ENCODE measurements around the gene HOXA7. TPM values are rescaled to one million over a fixed set of nuclear protein-coding genes. Genes with fewer than 3 reads are reported as not detected.

HOXA7 gene
- total RNA-seq, 2 donors from 2014 or later, result not detected

GRCh38 chr7:27188386-27189294 lies 32.2 kb upstream of the HOXA7 start:
- peaks cover 16% of the 10 kb centered on the region for H3K4me1 Mint-ChIP-seq
- no peaks in the 10 kb centered on the region for H3K9me3 Mint-ChIP-seq
- no peak for ATAC-seq (replicated peaks)
- peak overlapping the region; percentile 73 for H3K4me3 Mint-ChIP-seq
- H3K27ac Mint-ChIP-seq, result peak overlapping the region; percentile 48
- peaks cover 24% of the 10 kb centered on the region for H3K36me3 Mint-ChIP-seq (ENCODE audit: low read depth)
- peaks cover 63% of the 10 kb centered on the region for H3K27me3 Mint-ChIP-seq

DNA sequence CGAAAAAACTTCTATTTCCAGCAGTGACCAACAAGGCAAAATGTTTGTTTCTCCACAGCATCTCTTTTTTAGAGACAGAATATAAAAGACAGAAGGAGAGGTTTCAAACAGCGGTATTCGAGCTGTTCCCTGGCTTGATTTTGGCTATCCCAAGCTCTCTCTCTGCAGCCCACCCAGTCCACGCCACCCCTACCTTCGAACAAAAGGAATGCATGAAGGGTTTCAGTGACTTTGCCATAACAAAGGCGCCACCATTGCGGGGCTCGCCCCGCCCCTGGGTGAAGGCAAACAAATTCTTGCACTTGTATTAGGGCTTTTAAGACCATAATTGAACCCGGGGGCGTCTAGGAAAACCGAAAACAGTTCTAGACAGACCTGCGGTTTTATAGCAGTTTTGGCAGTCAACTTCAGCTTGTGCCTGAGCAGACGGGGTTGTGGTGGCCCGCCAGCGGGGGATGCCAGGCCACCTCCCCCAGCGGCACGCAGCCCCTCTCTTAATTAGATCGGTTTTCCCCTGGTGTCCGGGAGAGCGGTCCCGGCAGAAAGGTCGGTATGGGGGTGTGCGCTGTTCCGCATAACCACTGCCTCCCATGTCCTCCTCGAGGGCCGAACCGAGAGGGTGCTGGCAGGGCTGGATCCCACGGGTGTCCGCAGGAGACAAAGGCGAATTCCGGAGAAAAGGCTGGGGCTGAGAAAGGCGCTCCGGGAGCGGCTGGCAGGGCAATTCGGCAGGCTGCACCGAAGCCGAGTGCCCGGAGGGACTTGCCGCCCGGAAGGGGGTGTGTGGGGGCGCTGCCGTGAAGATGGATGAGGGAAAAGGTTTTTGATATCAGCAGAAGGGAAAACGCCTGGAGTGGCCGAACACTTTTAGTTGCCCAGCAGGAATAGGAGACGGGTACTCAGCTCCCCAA lies 31.3 kb upstream of the HOXA7 start:
- Mint-ChIP-seq H3K4me1 (peaks cover 16% of the 10 kb centered on the region), H3K27me3 (peaks cover 64% of the 10 kb centered on the region), H3K36me3 (ENCODE audit: low read depth) (peaks cover 24% of the 10 kb centered on the region), H3K27ac (no peak overlapping the region), H3K4me3 (peak overlapping the region; percentile 73), H3K9me3 (no peaks in the 10 kb centered on the region)
- ATAC-seq (replicated peaks), result no peak

GRCh38 chr7:27186668-27187474 lies 30.4 kb upstream of the HOXA7 start:
- H3K4me3 Mint-ChIP-seq, result no peak overlapping the region
- no peak overlapping the region for H3K27ac Mint-ChIP-seq
- ATAC-seq (replicated peaks), result no peak

DNA sequence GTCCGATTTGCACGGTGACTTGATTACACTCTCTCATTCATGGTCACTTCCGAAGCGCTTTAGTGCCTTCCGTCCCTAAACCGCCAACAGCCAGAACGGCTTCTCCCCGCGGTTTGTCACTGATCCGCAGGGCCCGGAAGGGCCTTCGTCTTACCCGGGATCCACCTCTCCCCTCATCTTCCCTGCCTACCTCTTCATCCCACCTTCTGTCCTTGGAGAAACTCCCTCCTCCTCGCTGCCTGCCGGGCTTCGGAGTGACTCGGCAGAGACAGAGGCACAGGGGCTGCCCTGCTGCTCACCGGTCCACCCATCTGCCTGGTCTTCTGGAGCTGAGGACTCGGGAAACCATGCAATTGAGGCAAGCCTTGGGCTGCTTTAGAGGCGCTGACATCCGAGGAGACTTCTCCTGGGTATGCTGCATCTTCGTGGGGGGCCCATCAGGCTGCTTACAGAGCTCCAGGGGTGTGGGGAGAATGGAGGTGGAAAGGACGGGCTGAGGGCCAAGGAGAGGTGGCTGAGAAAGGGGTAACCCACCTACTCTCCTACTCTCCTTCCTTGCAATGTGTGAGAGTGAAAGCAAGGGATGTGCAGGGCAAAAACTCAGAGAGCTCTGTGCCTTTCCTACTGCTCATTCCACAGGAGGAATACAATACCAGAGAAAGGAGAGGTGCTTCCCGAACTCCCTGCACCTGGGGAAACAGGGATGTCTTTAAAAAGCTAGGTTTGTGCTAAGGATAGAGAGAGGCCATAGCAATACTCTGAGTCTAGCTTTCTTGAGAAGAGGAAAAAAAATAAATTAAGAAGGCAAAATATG lies 29.6 kb upstream of the HOXA7 start:
- Mint-ChIP-seq H3K27ac (no peak overlapping the region), H3K9me3 (no peaks in the 10 kb centered on the region), H3K36me3 (ENCODE audit: low read depth) (peaks cover 24% of the 10 kb centered on the region), H3K4me1 (peaks cover 16% of the 10 kb centered on the region), H3K4me3 (peak overlapping the region; percentile 77), H3K27me3 (peaks cover 63% of the 10 kb centered on the region)
- ATAC-seq (replicated peaks), result no peak

More at GRCh38 chr7:27186668-27187474, 30.4 kb upstream of the HOXA7 start:
- Mint-ChIP-seq H3K4me1 (peaks cover 16% of the 10 kb centered on the region), H3K36me3 (ENCODE audit: low read depth) (peaks cover 24% of the 10 kb centered on the region), H3K27me3 (peaks cover 66% of the 10 kb centered on the region), H3K9me3 (no peaks in the 10 kb centered on the region)

GRCh38 chr7:27185013-27185853 lies 28.8 kb upstream of the HOXA7 start, which contains the start of gene HOXA11:
Gene HOXA11 (minus strand): TSS chr7:27185232. CDS start chr7:27185144, 88 bp downstream.
- peaks cover 16% of the 10 kb centered on the region for H3K4me1 Mint-ChIP-seq
- H3K27me3 Mint-ChIP-seq, result peaks cover 59% of the 10 kb centered on the region
- ATAC-seq (replicated peaks), result peak; percentile 23
- H3K27ac Mint-ChIP-seq, result no peak within 1 kb of the TSS
- no peaks in the 10 kb centered on the region for H3K9me3 Mint-ChIP-seq
- peaks cover 24% of the 10 kb centered on the region for H3K36me3 Mint-ChIP-seq (ENCODE audit: low read depth)
- peak within 1 kb of the TSS; percentile 77 for H3K4me3 Mint-ChIP-seq

DNA sequence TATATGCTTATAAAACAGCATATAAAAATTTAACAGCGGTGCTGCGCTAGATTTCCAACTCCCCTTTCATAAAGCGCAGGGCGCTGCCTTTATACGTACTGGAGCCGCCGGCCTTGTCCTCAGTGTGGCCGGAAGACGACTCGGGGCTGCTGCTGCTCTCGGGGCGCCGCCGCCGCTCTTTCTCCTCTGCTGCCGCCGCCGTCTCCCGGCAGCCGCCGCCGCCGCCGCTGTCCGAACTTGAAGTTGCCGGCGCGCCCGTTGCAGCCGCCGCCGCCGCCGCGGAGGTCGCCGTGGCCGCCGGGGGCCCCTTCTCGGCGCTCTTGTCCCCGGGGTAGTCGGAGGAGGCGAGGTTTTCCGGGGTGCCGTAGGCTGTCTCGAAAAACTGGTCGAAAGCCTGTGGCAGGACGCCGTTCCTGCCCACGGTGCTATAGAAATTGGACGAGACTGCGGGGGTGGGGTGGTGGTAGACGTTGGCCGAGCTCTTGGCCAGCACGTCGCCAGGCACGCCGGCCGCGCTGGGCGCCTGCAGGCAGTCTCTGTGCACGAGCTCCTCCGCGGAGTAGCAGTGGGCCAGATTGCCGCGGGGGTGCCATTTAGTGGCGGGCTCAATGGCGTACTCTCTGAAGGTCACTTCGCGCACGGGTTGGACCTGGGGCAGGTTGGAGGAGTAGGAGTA lies 28.0 kb upstream of the HOXA7 start:
- Mint-ChIP-seq H3K4me3 (peak overlapping the region; percentile 77), H3K36me3 (ENCODE audit: low read depth) (peaks cover 24% of the 10 kb centered on the region), H3K27ac (no peak overlapping the region), H3K4me1 (peaks cover 21% of the 10 kb centered on the region), H3K9me3 (no peaks in the 10 kb centered on the region), H3K27me3 (peaks cover 57% of the 10 kb centered on the region)
- peak; percentile 44 for ATAC-seq (replicated peaks)

GRCh38 chr7:27183682-27184336 lies 27.3 kb upstream of the HOXA7 start:
- H3K27ac Mint-ChIP-seq, result no peak overlapping the region
- no peak for ATAC-seq (replicated peaks)
- H3K4me3 Mint-ChIP-seq, result peak overlapping the region; percentile 77
- no peaks in the 10 kb centered on the region for H3K9me3 Mint-ChIP-seq
- peaks cover 24% of the 10 kb centered on the region for H3K36me3 Mint-ChIP-seq (ENCODE audit: low read depth)
- H3K27me3 Mint-ChIP-seq, result peaks cover 63% of the 10 kb centered on the region
- H3K4me1 Mint-ChIP-seq, result peaks cover 21% of the 10 kb centered on the region

GRCh38 chr7:27182861-27183681 lies 26.6 kb upstream of the HOXA7 start:
- Mint-ChIP-seq H3K4me3 (peak overlapping the region; percentile 77), H3K9me3 (no peaks in the 10 kb centered on the region), H3K36me3 (ENCODE audit: low read depth) (peaks cover 21% of the 10 kb centered on the region), H3K27me3 (peaks cover 57% of the 10 kb centered on the region), H3K27ac (no peak overlapping the region), H3K4me1 (peaks cover 15% of the 10 kb centered on the region)
- ATAC-seq (replicated peaks), result no peak

DNA sequence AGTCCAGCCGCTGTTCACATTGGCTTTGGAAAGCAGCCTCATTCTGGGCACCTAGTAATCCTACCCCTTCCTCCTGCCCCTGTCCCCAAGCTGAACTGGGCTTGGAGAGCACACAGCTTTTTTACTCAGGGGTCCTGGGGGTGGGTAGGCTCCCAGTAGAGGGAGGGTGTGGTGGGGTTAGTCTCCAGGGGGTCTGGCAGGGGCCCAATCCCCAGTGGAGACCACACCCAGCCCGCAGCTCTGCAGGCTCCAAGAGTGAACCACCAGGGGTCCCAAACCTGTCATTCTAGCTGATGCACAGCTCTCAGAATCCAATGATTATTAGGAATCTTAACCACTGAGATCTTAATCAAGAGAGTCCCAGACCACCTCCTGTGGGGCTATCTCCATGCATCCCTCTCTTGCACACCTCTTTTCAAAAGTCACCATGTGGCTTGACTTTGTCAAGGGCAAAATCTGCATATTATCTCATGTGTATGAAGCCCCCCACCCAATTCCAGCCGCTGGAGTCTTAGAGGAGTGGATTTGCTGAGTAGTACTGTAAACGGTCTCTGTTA lies 25.9 kb upstream of the HOXA7 start:
- no peak for ATAC-seq (replicated peaks)
- H3K27ac Mint-ChIP-seq, result no peak overlapping the region
- no peak overlapping the region for H3K4me3 Mint-ChIP-seq
- H3K27me3 Mint-ChIP-seq, result peaks cover 60% of the 10 kb centered on the region
- peaks cover 15% of the 10 kb centered on the region for H3K4me1 Mint-ChIP-seq
- H3K36me3 Mint-ChIP-seq (ENCODE audit: low read depth), result peaks cover 17% of the 10 kb centered on the region
- no peaks in the 10 kb centered on the region for H3K9me3 Mint-ChIP-seq

GRCh38 chr7:27181795-27182275 lies 25.4 kb upstream of the HOXA7 start:
- H3K27ac Mint-ChIP-seq, result no peak overlapping the region
- no peak overlapping the region for H3K4me3 Mint-ChIP-seq
- peaks cover 15% of the 10 kb centered on the region for H3K4me1 Mint-ChIP-seq
- peaks cover 17% of the 10 kb centered on the region for H3K36me3 Mint-ChIP-seq (ENCODE audit: low read depth)
- H3K9me3 Mint-ChIP-seq, result no peaks in the 10 kb centered on the region
- peaks cover 54% of the 10 kb centered on the region for H3K27me3 Mint-ChIP-seq
- no peak for ATAC-seq (replicated peaks)

Measured in activated T-helper 17 cell treated with anti-CD3 and anti-CD28 coated beads, Interleukin-2, amount 50 U/mL, for 72 hours (primary cell).